Hepatocyte (in vitro differentiated cells): Measurements from ENCODE around the gene SPTBN5.

ENCODE experiments used
- CTCF ChIP-seq: fragments of 200-600 bp; sonication (generic); IDR thresholded peaks from 2 replicates; pipeline ENCODE4 v1.5.1; 2016; ENCODE audit warnings: antibody characterized with exemption, mild to moderate bottlenecking; ENCODE audit not compliant: poor library complexity
- EZH2phosphoT487 ChIP-seq: fragments of 200-600 bp; sonication (generic); IDR thresholded peaks from one replicate; pipeline ENCODE4 v1.6.1; 2018; ENCODE audit warnings: antibody characterized with exemption, mild to moderate bottlenecking, low read depth, moderate library complexity; ENCODE audit not compliant: unreplicated experiment, severe bottlenecking

- TF ChIP-seq EZH2phosphoT487 (no peak), CTCF (no peak)
Observed at GRCh38 chr15:41906608-41907007, 12.8 kb upstream of the SPTBN5 start.
